AG08396 (cell line): ENCODE data around the gene GFPT2.

ENCODE experiments used
- DNase-seq: peaks from one replicate; pipeline ENCODE4 v3.0.0; 2012; ENCODE audit warnings: low spot score, mixed read lengths

GFPT2 gene

DNA sequence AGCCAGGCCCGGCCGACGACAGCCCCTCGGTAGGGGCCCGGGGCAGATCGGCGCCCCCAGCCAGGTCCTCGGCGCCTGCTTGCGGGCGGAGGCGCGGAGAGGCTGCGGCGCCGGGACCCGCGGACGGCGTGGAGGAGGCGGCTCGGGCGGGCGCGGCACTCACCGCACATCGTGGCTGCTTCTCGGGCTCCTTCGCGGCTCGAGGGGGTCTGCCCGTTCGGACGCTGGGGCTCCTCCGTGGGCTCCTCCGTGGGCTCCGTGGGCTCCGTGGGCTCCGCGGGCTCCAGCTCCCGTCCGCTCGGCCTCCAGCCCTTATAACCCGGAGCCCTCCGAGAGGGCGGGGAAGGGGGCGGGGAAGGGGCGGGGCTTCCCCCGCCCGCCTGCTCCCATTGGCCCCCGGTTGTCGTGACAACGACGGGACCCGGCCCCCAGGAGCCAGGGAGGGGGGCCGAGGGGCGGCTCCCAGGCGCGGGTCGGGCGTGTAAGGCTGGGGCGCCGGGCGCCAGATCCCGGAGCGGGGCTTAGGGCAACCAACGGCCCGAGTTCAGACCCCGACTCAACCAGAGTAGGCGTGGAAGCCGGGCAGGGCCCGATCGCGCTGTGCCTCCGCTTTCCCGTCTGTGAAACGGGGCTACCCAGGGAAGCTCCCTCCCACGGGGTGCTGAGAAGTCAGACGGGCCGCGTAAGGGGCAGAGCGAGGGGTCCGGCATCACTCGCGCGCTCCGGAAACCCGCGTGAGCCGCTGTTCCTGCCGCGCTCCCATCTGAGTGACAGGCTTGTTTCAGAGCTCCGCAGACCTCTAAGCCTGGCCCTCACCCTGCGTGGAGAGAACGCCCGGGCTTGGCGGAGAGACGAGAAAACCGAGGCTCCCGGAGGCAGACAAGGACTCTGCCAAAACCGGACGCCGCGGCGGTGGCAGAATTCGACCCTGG lies at the start of gene GFPT2:
TSS of gene GFPT2 (minus strand) at position 289 of the 932 bp plus-strand sequence. CDS start at position 170, 119 bp downstream.
- peak; percentile 99 for DNase-seq

DNA sequence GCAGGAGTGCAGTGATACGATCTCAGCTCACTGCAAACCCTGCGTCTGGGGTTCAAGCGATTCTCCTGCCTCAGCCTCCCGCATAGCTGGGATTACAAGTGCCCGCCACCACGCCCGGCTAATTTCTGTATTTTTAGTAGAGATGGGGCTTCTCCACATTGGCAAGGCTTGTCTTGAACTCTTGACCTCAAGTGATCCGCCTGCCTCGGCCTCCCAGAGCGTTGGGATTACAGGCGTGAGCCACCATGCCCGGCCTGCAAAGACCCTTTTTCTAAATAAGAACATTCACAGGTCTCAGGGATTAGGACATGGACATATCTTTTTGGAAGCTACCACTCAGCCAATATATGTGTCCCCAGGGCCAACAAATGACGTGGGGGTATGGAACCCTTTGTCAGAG lies 49.6 kb upstream of the GFPT2 start:
- no peak for DNase-seq

GRCh38 chr5:180401229-180401907 lies 48.2 kb upstream of the GFPT2 start:
- DNase-seq = no peak

GRCh38 chr5:180400416-180400815 lies 47.3 kb upstream of the GFPT2 start:
- peak; percentile 1 for DNase-seq

- no peak for DNase-seq
Observed at GRCh38 chr5:180399401-180400215, 46.5 kb upstream of the GFPT2 start.

DNA sequence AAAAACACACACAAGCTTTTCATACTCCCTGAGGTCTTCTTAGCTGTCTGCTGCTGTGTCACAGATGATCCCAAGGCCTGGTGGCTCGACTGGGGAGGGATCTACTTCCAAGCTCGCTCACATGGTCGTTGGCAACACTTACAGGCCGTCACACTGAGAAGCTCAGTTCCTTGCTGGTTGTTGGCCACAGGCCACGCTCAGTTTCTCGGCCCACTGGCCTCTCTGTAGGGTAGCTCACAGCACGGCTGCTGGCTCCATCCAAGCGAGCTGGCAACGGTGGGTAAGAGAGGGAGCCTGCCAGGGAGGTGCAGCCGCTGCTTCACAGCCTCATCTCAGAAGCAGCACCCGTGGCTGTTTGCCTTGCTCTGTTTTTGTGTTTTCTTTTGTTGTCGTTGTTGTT lies 43.8 kb upstream of the GFPT2 start:
- peak; percentile 2 for DNase-seq

GRCh38 chr5:180395540-180396274 lies 42.6 kb upstream of the GFPT2 start:
- DNase-seq = peak; percentile 5

DNA sequence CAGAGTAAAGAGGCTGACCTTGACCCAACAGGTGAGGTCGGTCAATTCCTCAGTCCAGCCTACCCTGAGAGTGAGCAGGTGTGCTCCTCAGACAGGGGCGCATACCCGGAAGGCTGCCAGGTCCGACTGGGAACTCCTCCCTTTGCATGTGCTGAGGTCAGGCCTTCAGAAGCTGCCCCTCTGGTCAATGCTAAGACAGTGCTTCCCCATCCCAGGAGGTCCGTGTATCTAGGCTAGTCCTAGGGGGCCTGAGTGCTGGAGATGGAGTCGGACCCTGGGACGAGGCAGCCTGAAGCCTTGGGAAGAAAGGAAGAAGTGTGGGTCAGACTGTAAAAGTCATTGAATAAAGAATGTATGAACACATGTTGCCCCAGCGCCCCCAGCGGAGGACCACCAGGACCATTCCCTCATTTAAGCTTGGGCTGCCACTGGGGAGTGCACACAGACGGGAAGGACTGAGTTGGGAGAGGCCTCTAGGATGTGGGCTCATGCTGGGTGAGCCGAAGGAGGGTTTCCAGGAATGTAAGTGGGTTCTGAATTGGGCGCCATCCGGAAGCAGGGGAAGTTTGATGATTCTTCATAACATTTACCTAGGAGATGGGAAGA lies 41.0 kb upstream of the GFPT2 start:
- peak; percentile 2 for DNase-seq

GRCh38 chr5:180391276-180391675 lies 38.1 kb upstream of the GFPT2 start:
- DNase-seq = no peak

DNA sequence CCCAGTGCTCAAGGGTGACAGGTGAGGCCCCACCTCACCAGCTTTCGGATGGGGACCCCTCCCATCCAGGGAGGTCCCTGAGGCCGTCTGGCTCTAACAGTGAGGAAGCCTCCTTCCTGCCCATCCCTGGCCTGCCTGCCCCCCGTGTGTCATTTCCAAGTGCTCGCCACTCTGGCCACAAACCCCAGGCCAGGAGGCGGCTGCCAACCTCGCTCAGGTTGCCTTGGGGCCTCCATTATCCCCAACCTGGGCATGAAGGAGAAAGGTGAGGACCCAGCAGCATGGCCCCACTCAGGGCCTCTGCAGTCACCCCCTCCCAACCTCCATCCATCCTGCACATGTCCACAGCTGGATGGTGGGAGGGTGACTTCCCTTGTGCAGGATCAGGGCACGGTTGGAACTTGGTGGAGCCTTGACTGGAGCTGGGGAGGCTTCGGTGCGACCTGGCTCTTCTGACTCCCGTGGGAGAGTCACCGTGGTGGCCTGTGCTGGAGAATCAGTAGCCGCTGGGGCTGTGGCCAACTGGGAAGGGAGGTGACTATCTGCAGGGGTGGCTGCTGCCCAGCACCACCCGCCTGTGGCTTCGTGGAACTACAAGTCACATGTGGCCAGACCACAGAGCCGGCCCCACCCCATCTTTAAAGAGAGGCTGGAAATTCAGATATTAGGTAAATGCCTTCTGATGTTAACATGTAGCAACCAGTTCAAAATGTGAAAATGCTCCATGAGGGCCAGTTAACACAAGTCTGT lies 37.5 kb upstream of the GFPT2 start:
- no peak for DNase-seq

- peak; percentile 1 for DNase-seq
Observed at GRCh38 chr5:180389252-180390101, 36.3 kb upstream of the GFPT2 start.

DNA sequence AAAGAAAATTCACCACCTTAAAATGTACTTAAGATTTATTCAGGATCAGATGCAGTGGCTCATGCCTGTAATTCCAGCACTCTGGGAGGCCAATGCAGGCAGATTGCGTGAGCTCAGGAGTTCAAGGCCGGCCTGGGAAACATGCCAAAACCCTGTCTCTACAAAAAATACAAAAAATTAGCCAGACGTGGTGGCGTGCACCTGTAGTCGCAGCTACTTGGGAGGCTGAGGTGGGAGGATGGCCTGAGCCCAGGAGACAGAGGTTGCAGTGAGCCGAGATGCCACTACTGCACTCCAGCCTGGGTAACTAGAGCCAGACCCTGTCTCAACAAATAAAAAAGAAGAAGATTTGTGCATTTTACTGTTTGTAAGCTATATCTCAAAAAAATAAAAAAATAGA lies 34.7 kb upstream of the GFPT2 start:
- DNase-seq = no peak

GRCh38 chr5:180382926-180383325 lies 29.8 kb upstream of the GFPT2 start:
- no peak for DNase-seq

DNA sequence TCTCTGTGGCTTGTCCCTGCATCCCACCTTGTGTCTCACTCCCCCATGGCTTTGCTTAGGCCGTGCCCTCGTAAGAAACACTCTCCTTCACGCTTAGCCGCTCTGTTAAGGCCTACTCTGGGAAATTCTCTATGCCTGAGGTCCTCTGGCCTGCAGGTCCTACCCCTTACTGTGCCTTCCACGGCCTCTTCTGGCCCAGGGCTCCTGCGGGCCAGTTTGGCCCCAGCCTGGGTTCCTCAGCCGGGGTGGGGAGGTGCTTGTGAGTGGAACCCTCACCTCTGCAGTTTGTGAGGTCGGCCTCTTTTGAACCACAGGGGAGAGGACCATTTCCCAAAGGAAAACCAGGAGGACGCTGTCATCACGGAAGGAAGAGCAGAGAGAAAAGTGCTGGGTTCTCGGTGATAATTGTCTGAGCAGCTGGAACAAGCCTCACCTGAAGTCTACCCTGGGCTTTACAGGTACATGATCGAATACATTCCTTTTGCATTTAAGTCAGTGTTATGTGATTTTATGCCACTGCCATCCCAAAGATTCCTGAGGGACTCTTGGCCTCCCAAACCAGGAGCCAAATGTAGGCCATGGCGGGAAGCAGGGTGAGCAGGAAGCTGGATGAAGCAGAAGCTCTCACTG lies 28.8 kb upstream of the GFPT2 start:
- no peak for DNase-seq

DNA sequence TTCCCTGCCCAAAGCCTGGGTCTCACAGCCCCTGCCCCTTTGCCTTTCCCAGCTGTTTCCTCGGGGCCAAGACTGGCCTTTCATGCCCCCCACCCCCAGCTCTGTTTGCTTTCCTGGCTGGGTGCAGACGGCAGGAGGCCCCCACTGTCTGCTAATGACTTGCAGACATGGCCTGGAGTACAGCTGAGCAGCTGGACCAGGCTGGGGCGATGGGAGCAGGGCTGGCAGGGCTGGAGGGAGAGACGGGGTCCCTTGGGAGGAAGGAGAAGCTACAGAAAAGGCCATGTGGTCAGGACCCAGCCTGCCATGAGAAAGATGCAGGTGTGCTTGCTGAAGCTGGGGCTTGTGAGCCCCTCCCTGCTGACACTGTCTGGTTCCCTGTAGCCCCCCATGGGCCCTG lies 28.3 kb upstream of the GFPT2 start:
- DNase-seq = no peak

DNA sequence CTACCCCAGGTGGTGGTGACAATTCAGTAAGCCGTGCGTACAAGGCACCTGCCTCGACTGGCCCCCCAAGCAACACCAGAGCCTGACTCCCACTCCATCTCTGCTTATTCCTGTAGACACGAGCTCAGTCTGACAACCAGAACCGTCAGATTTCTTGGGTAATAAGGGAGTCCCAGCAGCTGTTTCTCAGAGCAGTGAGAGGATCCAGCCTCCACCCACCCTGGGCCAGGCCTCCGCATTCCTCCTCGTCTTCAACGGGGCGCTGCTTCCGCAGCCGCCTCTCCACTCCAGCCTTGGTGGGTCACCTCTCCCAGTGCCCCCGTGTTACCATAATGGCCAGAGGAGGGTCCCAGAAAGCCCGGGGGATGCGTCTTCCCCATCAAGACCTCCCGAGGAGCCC lies 27.7 kb upstream of the GFPT2 start:
- no peak for DNase-seq

- DNase-seq = no peak
Observed at GRCh38 chr5:180380441-180380840, 27.3 kb upstream of the GFPT2 start.

- no peak for DNase-seq
Observed at GRCh38 chr5:180379355-180380070, 26.4 kb upstream of the GFPT2 start.
